HG03039 (cell line): ENCODE measurements around the gene AFF1.
"Not testable (repeated sequence)": the region's sequence is repeated elsewhere in the genome, so short reads cannot be mapped to it uniquely, and the experiment has no call there.

ENCODE experiments used
- ATAC-seq: cut with Tn5 transposase; IDR thresholded peaks from one replicate; pipeline ENCODE4 v1.9.1; 2021; ENCODE audit warnings: mild to moderate bottlenecking, moderate library complexity; ENCODE audit not compliant: unreplicated experiment

Gene AFF1

DNA sequence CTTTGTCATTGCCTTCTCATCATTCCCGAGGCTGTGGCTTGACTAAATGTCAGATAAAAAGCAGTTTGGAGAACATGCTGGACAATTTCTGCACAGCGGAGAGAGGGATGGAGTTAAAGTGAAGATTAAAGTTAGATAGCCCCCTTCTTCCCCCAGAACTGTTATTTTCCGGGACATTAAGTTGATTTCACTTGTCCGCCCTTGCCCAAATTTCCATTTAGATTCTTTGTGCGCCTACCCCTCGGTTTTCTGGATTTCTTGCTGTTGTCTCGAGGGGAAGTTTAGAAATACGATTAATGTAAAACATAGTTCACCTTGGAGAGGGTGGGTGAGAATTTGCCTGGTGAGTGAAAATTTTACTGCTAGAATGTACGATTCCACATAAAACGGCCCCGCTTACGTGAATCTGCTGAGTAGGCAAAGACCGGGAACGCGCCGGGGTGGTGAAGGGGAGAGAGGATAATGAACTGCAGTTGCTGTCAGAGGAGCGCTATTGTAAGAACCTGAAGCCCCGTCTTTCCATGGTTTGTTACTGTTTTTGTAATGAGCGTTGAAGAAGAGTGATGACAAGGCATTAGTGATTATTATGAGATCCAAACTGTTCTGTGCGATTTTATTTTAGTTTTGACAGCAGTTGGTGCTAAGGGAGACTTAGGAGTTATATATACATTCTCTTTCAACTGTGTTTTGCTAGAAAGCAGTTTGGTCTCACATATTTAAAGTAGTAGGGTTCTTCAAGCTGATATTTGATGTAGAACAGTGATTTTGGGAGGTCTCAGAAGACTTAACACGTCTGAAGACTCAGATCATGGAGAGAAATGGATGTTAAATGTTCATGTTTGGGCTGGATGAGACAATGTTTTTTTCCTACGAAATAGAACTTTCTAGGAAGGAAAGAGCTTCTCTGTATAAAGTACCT lies 73.0 kb downstream of the AFF1 start:
- ATAC-seq: no peak

DNA sequence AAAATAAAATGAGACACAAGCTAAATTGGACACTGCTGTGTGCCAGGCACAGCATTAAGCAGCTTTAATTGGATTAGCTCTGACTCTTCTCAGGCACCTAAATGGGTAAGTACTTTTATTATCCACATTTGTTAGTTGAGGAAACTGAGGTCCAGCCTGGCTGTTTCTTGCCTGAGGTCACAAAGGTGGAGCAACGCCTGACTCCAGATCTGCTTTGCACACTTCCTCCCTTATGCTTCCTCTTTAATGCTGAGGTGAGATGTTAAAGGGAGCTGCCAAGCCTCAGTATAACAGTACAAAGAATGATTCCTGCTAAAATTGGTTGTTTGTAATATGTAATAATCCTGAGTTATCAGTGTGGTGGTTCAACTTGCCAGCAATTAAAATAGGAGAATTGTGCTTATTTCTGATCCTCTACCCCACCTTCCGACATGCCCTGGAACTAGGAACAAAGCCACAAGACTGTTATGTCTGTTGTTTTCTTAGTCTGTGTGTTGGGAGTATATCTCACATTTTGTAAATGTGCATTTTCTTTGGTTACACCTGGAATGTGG lies 74.4 kb downstream of the AFF1 start:
- ATAC-seq: no peak

DNA sequence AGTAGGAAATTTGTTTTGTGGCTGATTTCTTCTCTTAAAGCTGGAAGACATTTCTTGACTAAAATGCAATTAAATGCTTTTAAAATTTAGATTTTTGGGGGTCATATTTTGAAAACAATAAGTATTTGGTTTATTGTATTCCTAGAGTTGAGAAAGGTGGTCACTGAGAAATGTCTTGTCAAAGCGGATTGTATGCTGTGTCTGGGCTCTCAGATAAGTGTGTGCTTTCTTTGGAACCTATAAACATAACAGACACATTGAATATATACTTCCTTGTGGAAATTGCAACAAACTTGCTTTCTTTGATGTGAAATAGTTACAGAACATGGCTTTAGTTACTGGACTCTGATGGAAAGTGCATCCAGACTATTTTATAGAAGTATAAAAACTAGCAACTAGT lies 75.4 kb downstream of the AFF1 start:
- no peak for ATAC-seq

DNA sequence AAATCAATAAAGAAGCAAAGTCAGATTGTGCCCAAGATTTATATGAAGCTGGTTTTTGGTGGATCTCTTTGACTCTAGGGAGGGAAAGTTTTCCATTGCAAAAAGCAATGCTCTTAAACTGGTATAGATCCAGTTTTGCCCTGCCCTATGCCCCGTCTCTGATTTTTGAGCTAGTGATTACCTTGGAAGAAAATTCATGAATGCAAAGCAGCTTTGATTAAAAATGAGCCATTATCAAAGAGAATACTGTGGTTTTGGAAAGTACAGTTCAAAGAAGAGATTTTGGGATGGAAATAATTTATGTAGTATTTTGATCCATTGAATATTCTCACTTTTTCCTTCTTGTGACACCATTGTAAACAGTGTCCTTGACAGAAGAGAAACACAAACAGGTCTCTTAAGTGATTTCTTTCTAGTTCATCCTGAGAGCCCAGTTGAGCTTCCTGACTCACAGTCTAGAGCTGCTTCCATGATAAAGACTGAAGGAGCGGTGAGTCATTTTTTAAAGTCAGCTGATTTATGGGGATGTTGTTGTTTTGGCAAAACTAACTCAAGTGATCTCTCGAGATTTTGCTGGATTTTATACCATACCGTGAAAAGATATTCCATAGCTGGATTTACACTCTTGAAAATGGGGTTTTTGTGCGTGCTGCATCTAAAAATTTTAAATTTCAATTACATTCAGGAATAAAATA lies 76.7 kb downstream of the AFF1 start:
- ATAC-seq: no peak

DNA sequence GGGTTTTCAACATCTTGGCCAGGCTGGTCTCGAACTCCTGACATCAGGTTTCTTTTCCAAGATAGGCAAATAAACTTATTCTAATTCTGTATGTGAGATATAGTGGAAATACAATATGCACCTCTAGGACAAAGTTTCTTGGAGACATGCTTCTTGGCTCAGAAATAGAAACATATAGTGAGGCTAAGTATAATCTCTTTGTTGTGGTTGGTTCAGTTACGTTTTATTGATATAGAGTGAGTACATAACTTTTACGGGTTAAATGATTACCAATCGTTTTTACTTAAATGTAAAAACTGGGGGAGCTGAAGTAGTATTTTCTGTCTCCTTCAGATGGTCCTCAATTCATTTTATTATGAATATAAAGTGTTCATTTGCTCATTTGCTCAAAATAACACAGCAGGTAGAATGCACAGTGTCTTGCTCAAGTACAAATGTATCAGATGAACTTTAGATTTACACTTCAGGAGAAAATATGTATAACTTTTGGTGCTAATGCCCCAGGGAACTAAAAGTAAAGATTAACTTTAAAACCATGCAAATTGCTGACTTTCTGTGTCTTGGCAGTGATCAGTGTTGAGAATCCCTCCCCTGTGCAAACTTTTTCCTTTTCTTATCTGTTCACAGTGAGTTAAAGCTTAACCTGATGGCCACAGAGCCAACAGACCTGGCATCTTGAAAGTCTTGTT lies 77.6 kb downstream of the AFF1 start:
- ATAC-seq: no peak

DNA sequence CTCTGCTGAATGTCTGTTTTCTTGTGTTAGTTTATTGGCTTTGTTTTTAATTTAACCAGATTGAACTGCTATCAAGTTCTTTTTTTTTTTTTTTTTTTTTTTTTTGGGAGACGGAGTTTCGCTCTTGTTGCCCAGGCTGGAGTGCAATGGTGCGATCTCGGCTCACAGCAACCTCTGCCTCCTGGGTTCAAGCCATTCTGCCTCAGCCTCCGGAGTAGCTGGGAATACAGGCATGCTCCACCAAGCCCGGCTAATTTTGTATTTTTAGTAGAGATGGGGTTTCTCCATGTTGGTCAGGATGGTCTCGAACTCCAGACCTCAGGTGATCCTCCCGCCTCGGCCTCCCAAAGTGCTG lies 78.1 kb downstream of the AFF1 start:
- ATAC-seq: not testable (repeated sequence)

DNA sequence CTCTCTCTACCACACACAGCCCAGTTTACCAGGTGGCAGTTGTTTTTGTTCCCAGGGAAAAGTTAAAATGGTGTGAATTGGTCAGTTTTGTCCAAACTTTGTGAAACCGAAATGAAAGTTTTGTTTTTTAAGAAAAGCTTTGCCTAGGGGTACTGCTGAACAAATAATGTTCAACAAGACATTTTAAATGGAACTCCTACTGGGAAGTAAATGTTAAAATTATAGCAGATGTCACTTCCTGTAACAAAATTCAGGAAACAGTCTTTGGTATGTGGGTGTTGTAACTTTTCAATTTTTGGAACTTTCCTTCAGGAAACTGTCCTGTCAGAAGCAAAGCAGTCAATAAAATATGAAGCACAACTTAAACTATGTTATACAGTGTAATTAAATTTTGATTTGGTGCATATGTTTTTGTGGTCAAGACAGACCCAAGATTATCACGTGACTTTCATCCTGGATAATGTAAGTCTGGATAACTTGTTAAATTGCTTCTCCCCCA lies 79.5 kb downstream of the AFF1 start:
- ATAC-seq: no peak

DNA sequence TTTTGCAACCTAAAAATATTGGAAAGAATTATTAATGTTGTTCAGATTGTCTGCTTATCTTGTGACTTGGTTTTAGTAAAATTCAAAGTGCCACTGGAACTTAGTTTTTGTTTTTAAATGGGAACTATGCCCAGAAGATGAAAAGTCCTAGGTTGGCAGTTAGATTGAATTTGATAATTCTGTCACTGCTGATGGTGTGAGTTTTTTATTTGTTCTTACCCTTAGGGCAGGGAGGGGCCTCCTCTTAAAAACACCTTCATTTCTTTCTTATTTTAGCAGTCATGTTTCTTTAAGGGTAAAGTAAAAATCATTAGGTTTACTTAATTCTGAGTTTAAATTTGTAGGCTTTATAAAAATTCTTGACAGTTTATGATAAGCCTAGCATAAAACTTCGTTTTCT lies 80.6 kb downstream of the AFF1 start:
- no peak for ATAC-seq

DNA sequence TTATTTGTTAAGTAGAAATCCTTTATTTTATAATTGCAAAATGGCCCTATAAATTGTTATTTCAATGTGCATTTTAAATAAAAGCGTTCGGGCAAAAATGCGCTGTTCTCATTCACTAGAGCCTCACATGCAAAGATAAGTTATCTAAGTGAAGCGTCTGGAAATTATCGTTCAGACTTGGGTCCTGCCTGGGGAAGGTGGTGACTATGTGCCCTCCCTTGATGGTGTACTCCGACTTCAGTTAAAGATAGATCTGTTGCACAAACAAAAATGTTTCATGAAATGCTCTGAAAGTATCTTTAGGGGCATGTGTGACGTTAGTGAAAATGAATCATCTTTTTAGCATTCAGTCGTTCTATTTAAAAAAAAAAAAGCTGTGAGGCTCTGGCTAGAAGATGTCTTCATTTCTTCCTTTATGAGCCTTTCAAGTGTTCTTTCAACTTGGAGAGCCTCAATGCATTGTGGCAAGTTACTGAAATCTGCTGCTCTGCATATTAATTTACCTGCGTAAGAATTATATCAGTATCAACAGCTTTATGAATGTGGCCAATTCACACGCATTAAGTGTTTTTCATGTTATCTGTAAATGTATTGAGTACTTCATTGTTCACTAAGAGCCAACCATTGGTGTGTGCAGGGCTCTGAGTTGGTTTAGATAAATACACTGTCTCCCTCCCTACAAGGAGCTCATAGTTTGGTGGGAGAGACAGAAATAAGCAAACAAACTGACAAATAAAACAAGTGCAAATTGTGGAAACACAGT lies 83.0 kb downstream of the AFF1 start:
- ATAC-seq: no peak

DNA sequence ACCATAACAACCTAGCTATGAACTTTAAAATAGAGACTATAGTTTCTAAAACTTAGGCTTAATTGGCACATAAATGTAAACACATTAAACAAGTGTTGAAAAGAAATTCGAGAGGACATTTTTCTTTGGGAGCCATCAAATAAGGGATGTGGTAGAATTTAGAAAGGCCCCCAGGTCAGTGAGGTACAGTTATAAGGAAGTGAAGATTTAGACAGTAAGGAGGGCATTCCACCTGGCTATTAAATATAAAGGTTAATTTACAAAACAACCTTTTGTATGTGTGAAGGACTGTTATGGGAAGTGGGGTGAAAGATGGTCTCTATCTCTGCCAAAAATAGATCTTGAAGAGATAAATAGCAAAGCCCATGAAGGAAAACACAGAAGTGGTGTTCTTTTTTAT lies 83.9 kb downstream of the AFF1 start:
- ATAC-seq: no peak

DNA sequence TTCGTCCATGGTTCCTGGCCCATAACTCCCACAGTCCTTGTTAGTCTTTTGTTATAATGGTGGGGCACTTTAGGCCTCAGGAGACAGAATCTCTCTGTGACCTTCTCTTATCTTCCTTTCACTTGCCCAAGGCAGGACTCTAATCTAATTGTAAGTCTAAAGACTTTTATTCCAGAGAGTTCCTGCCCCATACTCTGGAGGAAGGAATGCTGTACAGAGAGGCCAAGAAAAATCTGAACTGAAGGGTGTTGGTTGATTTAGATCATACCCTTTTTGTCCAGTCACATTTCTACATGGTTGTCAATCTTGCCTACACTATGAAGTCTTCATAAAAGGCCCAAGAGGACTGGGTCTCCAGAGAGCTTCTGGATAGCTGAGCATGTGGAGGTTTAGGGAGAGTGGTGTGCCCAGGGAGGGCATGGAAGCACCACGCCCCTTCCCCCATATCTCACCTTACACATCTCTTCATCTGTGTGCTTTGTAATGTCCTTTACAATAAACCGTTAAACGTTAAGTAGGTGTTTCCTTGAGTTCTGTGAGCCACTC lies 84.5 kb downstream of the AFF1 start:
- no peak for ATAC-seq

DNA sequence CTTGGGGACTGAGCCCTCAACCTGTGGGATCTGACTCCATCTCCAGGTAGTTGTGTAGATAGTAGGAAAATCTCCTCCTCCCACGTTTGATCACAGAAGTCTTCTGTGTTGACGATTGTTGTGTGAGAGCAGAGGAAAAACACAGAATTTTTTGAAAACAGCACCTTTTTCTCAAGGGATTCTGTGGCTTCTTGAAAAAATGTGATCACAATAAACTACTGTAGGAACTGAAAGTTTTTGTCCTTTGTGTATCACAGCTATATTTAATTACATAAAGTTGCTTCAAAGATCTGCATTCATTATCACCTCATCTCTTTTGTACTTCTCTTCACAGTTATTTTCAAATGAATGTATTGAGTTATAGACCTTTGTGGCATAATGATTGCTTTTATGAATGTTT lies 85.1 kb downstream of the AFF1 start:
- no peak for ATAC-seq

DNA sequence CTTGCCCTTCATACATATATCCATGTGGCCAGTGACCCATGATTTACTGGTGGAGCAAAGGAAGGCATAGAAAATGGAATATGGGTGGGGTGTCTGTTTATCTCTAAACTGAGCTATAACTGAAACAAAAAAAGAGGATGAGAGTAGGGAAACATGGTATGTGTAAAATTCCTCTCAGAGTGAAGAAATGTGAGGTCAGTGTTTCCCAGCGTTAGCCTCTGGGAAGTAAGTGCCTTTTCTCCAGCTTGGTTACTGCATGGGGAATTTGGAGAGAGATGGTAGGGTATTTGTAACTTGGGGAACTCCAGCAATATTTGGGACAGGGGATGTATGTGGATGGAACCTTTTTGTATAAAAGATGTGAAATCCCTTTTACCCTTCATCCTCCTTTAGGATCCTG lies 89.4 kb downstream of the AFF1 start:
- no peak for ATAC-seq

DNA sequence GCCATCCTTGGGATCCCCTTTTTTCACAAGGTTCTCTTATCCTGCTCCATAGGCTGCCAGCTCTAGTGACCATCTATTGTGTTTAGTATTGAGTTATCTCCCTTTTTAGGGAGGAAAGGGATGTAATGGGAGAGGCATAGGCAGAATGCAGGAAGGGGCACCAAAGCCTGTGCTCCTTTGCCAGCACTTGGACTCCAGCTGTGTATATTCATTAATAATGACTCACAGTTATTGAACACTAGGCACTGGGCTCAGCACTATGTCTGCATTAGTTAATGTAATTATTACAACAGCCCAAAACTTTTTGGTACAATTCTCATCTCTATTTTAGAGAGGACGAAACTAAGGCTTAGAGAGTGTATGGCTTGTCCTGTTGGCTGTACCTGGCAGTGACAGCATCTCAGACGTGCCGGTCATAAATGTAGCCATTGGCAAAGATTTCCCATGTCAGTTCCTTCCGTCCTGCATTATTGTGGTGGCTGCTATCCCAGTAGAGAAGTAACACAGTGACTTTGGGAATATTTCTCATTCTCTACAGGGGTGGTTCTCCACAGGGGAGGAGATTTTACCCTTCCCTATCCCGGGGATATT lies 90.3 kb downstream of the AFF1 start:
- ATAC-seq: no peak

DNA sequence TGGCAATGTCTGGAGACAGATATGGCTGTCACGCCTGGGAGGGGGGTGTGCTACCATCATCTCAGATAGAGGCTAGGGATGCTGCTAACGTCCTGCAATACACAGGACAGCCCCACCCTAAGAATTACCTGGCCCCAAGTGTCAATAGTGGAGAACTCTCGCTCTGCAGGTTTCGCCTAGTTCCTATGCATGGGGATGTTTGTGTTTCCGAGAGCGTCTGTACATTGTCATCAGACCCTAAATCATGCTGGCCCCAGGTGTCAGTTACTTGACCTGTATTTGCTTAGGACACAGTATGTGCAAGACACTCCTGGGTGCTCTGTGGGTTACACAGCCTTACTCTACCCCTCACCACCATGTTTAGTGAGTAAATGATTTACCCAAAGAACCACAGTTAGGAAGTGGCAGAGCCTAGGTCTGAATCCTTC lies 90.8 kb downstream of the AFF1 start:
- ATAC-seq: no peak

DNA sequence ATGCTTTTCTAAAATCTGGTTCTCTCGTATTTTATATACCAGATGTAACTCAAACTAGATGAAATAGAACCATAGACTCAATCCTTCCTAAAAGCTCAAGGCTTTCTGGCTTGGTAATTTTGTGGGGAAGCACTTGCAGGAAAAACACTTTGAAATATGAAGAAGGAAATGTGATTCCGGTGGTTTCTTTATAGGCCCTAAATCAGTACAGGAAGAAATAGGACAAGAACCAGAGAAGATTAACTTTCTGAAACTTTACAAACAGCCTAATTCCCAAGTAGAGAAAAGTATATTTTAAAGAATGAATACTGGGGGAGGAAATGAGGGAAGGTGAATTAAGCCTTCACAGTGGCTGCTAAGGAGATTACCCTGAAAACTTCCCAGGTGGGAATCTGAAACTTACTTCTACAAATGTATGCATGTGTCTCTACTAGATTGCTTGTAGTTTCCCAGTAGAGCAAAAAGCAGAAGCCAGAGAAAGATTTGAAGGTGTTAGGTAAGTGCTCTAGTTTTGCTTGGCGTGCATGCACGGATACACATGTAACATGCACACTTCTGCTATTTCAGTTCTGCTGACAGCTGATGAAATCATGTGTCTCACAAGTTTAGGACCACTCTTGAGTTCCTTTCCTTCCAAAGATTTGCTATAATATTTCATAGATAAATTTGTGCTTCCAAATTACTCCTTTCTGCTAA lies 92.1 kb downstream of the AFF1 start:
- peak; percentile 81 for ATAC-seq

DNA sequence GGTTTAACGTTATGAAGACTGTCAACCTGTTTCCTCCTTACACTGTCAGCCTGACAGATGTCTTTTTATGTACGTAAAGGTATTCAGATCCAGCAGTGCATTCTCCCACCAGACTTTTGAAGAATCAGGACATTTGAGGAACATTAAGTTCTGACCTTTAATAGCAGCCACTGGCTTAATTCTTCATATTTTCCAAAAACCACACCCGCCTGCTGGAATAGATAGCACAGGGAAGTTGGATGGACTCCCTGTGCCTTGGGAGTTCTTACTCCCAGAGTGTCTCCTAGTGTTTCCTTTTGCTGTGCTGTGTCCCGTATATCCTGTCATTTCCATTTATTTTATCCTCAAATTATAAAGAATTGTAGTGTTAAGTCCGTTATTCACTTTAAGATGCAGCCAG lies 94.5 kb downstream of the AFF1 start:
- ATAC-seq: no peak

DNA sequence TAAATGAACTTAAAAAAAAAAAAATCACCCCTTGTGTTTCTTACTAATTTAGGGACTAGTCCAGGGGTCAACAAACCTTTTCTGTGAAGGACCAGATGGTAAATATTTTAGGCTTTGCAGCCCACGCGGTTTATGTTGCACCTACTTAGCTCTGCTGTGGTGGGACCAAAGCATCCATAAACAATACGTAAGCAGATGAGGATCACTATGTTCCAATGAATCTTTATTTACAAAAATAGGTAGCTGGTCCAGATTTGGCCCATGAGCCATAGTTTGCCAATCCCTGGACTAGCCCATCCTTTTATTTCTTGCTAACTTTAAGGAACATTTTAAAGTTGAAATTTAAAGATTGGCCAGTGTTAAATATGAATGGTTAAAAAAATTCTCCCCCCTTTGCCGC lies 95.3 kb downstream of the AFF1 start:
- no peak for ATAC-seq

DNA sequence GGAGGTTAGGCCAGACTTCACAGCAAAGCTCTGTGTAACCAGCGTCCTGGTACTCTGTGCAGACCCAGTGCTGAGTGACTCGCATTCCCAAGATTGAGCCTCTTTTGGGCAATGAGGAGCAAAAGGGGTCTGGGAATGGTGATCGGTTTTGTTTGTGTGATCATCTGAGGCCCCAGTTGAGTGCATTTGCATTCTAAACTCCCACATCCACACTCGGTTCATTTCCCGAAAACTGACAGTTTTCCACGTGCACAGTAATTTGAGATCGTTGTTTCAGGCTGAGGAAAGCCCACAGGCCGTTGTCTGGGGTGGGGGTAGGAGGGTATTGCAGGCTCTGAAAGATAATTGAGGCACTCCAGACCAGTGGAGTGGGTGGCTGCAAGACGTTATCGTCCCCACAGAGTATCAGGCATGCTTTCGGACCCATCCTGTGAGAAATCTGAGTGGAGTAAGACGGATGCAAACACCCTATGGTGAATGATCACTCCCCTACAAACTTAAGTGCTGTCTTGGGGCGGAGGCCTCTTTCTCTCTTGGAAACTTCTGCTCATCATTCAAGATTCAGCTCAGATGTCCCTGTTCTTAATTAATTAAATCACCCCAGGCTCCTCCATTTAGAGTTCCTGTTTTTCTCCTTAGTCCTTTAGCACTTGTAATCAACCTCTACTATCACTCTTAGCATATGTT lies 96.1 kb downstream of the AFF1 start:
- ATAC-seq: no peak
